ENCODE data around the gene FEM1B.

GRCh38 chr15:68344600-68344999 lies 67.1 kb downstream of the FEM1B start:
- no peak for TF ChIP-seq EZH2 (IDR thresholded peaks at IDR 0.05; ENCODE audit: borderline replicate concordance, low read length)
- no peak for TF ChIP-seq CTCF (IDR thresholded peaks at IDR 0.05; ENCODE audit: low read length)

Data from OCI-LY1 (cell line).